Immature natural killer cell (primary cell): ENCODE measurements around the gene SCML1. TPM values are rescaled to one million over a fixed set of nuclear protein-coding genes. Genes with fewer than 3 reads are reported as not detected.
"Not testable (repeated sequence)": the region's sequence is repeated elsewhere in the genome, so short reads cannot be mapped to it uniquely, and the experiment has no call there.

Source experiments
- DNase-seq, 3 donors: peaks; one replicate each; pipeline ENCODE4 v3.0.0; 2022; ENCODE audit warnings: mixed read lengths in 1 of 3
- H3K27ac Mint-ChIP-seq, 6 donors: one replicate each; pipeline ENCODE4 v1.8.0; 2020; ENCODE audit warnings: mixed read lengths in 6 of 6, mild to moderate bottlenecking in 5 of 6, inconsistent platforms in 4 of 6, moderate library complexity in 3 of 6
- H3K27me3 Mint-ChIP-seq, 3 donors: one replicate each; pipeline ENCODE4 v1.8.0; 2020 to 2021; ENCODE audit warnings: low read depth in 3 of 3, mild to moderate bottlenecking in 3 of 3, mixed read lengths in 3 of 3, moderate library complexity in 3 of 3, inconsistent platforms in 1 of 3
- H3K36me3 Mint-ChIP-seq, 3 donors: one replicate each; pipeline ENCODE4 v1.8.0; 2020; ENCODE audit warnings: mixed read lengths in 3 of 3, inconsistent platforms in 2 of 3, mild to moderate bottlenecking in 2 of 3
- H3K4me1 Mint-ChIP-seq, 2 donors: one replicate each; pipeline ENCODE4 v1.8.0; 2020; ENCODE audit warnings: inconsistent platforms in 2 of 2, mild to moderate bottlenecking in 2 of 2, mixed read lengths in 2 of 2, moderate library complexity in 1 of 2
- H3K4me3 Mint-ChIP-seq, 5 donors: one replicate each; pipeline ENCODE4 v1.8.0; 2020; ENCODE audit warnings: mild to moderate bottlenecking in 5 of 5, mixed read lengths in 5 of 5, inconsistent platforms in 3 of 5, moderate library complexity in 3 of 5
- H3K9me3 Mint-ChIP-seq, 6 donors: one replicate each; pipeline ENCODE4 v1.8.0; 2020; ENCODE audit warnings: mild to moderate bottlenecking in 6 of 6, mixed read lengths in 6 of 6, inconsistent platforms in 4 of 6, moderate library complexity in 3 of 6
- polyA plus RNA-seq, 3 donors: library from polyadenylated mRNA; unstranded; fragments of 300-500 nt; fragmentation: Illumina TruSeq; gene quantifications; one replicate each; pipeline ENCODE4 v1.2.3, GENCODE V29; 2021

The SCML1 gene
- polyA plus RNA-seq, 3 donors from 2014 or later, result 1.3 to 2.2 TPM; not detected in 1

DNA sequence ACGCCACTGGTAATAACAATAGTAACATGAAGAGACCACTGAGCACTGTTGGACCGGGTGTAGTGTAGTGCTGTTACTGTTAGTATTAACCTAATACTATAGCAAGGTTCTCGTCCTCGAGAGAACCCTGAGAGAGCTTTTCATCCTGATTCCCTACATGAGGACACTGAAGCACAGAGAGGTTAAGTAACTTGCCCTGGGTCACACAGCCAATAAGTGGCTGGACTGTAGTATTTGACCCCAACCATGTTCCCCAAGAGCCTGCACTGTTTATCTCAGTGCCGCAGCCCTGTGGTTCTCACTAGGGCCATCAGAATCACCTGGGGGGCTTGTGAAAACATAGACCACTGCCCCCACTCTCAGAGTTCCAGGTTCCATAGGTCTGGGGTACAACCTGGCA lies 10.4 kb downstream of the SCML1 start:
- no peaks in the 10 kb centered on the region for H3K36me3 Mint-ChIP-seq
- no peak overlapping the region for H3K4me3 Mint-ChIP-seq
- no peaks in the 10 kb centered on the region for H3K9me3 Mint-ChIP-seq
- H3K27ac Mint-ChIP-seq, result no peak overlapping the region
- DNase-seq, result no peak
- peaks cover 0 to 8% (median 1%) of the 10 kb centered on the region in 3 donors for H3K27me3 Mint-ChIP-seq
- H3K4me1 Mint-ChIP-seq, result no peaks in the 10 kb centered on the region

DNA sequence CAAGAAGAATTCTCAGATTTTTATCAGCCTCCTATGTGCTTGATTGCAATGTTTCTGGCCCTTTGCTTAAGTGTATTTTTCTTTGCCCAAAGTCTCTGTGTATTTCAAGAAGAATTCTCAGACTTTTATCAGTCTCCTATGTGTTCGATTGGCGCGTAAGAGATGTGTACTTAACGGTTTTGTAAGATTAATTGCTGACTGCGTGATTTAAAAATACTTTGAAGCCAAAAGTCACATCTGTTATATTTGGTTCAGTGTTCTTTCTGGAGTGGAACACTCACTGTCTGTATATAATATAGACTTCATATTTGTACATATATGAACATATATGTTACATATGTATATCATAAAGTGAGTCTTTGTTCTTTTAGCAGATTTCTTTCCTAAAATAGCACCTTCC lies 11.4 kb downstream of the SCML1 start:
- no peaks in the 10 kb centered on the region for H3K9me3 Mint-ChIP-seq
- H3K27ac Mint-ChIP-seq, result no peak overlapping the region
- DNase-seq, result no peak
- H3K36me3 Mint-ChIP-seq, result no peaks in the 10 kb centered on the region
- no peak overlapping the region for H3K4me3 Mint-ChIP-seq
- no peaks in the 10 kb centered on the region for H3K4me1 Mint-ChIP-seq
- H3K27me3 Mint-ChIP-seq, result peaks cover 0 to 7% (median 2%) of the 10 kb centered on the region in 3 donors

DNA sequence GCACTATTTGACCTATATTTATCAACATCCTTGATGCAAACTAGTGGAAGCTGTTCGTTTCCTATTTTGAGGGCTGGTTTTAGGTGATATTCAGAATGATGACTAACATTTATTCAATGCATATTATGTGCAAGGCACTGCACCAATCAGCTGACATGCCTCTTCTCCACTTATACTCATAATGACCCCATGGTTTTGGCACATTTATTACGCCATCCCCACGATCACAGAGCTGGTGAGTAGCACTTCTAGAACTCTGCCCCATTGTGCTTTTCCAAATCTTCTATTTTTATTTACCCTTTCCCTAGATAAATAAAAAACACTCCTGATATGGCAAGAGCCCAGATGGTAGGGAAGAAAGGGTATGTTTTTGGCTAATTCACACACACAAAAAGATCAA lies 13.1 kb downstream of the SCML1 start:
- DNase-seq, result no peak
- Mint-ChIP-seq H3K4me1 (no peaks in the 10 kb centered on the region), H3K27me3 (peaks cover 0 to 6% (median 2%) of the 10 kb centered on the region in 3 donors), H3K9me3 (no peaks in the 10 kb centered on the region), H3K36me3 (no peaks in the 10 kb centered on the region), H3K27ac (no peak overlapping the region), H3K4me3 (no peak overlapping the region)

DNA sequence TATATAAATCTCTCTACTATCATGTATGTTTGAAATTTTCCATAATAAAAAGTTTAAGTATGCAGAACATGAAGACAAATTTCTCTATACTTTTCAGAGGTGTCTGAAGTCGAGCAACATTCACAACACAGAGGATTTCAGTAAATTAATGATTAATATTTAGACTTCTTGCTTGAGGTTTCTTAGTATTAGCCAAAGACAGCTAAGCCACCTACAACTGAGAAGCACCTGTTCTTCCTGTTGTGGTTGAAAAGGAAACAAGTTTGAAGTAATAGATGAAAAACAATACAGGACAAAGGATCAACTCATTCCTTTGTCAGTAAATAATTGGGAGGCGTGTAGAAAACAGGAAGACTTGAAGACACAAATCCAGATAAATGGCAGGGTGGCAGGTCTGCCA lies 21.1 kb downstream of the SCML1 start:
- Mint-ChIP-seq H3K36me3 (no peaks in the 10 kb centered on the region), H3K9me3 (no peaks in the 10 kb centered on the region), H3K27ac (no peak overlapping the region), H3K27me3 (peaks cover 0 to 5% (median 5%) of the 10 kb centered on the region in 3 donors), H3K4me1 (no peaks in the 10 kb centered on the region), H3K4me3 (no peak overlapping the region)
- no peak for DNase-seq

DNA sequence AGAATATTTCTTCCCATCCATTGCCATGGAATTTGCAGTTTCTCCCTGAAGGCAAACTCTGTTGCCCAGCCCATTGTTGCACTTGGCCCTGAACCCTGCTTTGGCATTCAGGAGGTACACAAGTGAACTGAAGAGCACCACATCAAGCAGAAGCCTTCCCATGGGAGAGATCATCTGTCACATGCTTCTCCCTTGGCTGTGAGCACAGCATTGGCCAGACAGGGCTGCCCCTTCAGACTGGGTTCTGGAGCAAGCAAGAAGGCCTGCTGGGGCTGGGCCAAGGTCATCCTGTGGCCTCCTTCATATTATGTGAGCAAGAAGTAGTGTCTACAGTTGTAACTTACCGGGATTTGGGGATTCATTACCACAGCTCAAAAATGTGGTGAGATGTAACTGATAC lies 22.7 kb downstream of the SCML1 start:
- no peak for DNase-seq
- no peaks in the 10 kb centered on the region for H3K4me1 Mint-ChIP-seq
- peaks cover 0 to 5% (median 5%) of the 10 kb centered on the region in 3 donors for H3K27me3 Mint-ChIP-seq
- H3K36me3 Mint-ChIP-seq, result no peaks in the 10 kb centered on the region
- H3K9me3 Mint-ChIP-seq, result no peaks in the 10 kb centered on the region
- H3K27ac Mint-ChIP-seq, result no peak overlapping the region
- H3K4me3 Mint-ChIP-seq, result no peak overlapping the region

DNA sequence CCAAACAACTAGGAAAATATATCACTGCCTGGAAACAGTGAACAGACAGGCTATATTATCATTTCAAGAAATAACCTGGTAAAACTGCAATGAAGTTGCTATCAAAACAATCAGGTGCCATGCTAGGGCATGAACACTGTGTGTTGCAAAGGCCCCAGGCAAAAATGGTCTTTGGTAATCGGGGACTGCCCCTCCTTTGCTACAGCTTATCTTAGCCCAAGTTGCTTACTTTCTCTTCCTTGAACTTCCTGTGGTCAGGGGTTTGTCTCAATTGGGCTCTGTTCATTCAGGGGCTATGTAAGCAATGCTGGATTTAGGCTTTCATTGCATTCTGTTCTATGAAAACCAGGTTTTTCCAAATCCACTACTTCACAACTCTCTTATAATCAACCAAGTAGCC lies 30.4 kb downstream of the SCML1 start:
- no peak overlapping the region for H3K27ac Mint-ChIP-seq
- DNase-seq, result no peak
- H3K4me1 Mint-ChIP-seq, result no peaks in the 10 kb centered on the region
- no peaks in the 10 kb centered on the region for H3K36me3 Mint-ChIP-seq
- no peaks in the 10 kb centered on the region for H3K9me3 Mint-ChIP-seq
- no peak overlapping the region for H3K4me3 Mint-ChIP-seq
- no peaks in the 10 kb centered on the region for H3K27me3 Mint-ChIP-seq

DNA sequence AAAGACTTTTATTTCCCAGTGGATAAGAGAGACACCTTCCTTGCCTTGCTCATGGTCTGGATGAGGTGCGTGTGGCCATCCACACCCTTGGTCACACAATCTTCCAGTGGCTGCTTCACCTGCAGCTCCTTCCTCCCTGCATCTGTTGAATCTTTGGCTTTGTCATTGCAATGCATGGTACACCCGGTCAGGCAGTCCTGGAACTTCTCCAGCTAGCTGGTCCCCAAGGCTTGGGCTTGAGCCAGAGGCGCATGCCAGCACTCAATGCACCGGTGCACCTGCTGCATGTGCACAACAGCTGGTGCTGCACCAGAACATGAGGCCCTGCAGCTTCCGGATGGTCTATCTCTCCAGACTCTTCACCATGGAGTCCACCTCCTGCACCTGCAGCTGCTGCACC lies 31.7 kb downstream of the SCML1 start:
- no peaks in the 10 kb centered on the region for H3K36me3 Mint-ChIP-seq
- H3K27ac Mint-ChIP-seq, result no peak overlapping the region
- H3K4me3 Mint-ChIP-seq, result no peak overlapping the region
- no peaks in the 10 kb centered on the region for H3K9me3 Mint-ChIP-seq
- no peaks in the 10 kb centered on the region for H3K4me1 Mint-ChIP-seq
- no peak for DNase-seq
- no peaks in the 10 kb centered on the region for H3K27me3 Mint-ChIP-seq

DNA sequence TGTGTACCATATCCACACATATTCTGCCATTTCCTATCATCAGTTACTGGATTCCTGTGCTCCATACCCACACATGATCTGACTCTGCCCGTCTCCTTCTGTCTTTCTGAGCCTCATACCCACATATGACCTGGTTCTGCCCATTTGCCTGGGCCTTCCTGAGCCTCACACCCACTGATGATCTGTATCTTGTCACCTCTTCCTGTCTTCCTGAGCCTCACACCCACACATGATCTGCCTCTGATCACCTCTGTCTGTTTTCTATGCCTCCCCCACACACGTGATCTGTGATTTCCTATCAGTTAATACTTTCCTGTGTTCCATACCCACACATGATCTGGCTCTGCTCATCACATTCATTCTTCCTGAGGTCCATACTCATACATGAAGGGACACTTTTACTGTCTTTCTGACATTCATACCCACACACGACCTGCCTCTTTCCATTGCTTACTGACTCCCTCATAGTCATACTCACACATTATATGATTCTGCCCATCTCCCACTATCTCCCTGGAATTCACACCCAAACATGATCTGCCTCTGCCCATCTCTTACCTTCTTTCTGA lies 32.5 kb downstream of the SCML1 start:
- H3K9me3 Mint-ChIP-seq, result no peaks in the 10 kb centered on the region
- no peak overlapping the region for H3K27ac Mint-ChIP-seq
- H3K36me3 Mint-ChIP-seq, result no peaks in the 10 kb centered on the region
- H3K4me1 Mint-ChIP-seq, result no peaks in the 10 kb centered on the region
- no peaks in the 10 kb centered on the region for H3K27me3 Mint-ChIP-seq
- no peak overlapping the region for H3K4me3 Mint-ChIP-seq
- DNase-seq, result no peak

DNA sequence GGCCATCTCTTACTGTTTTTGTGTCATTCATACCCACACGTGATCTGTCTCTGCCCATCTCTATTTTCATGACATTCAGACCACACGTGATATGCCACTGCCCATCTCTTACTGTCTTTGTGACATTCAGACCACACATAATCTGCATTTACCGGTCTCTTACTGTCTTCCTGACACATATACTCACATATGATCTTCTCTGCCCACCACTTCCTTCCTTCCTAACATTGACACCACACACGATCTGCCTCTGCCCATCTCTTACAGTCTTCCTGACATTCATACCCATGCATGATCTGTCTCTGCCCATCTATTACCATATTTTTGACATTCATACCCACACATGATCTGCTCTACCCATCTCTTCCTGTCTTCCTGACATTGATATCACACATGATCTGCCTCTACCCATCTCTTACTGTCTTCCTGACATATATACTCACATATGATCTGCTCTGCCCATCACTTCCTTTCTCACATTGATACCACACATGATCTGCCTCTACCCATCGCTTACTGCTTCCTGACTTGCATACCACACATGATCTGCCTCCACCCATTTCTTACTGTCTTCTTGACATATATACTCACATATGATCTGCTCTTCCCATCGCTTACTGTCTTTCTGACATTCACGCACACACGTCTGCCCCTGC lies 36.1 kb downstream of the SCML1 start:
- H3K4me3 Mint-ChIP-seq, result no peak overlapping the region
- no peak overlapping the region for H3K27ac Mint-ChIP-seq
- H3K4me1 Mint-ChIP-seq, result no peaks in the 10 kb centered on the region

DNA sequence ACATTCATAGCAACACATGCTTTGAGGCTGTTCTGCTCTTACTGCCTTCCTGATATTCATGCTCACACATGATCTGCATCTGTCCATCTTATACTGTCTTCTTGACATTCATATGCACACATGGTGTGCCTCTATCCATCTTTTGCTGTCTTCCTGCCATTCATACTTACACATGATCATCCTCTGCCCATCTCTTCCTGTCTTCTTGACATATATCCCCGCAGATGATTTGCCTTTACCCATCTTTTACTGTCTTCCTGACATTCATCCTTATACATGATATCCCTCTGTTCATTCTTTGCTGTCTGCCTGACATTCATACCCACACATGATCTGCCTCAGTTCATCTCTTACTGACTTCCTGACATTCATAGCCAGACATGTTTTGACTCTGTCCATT lies 36.8 kb downstream of the SCML1 start:
- no peaks in the 10 kb centered on the region for H3K36me3 Mint-ChIP-seq
- no peak overlapping the region for H3K27ac Mint-ChIP-seq
- no peak overlapping the region for H3K4me3 Mint-ChIP-seq
- H3K9me3 Mint-ChIP-seq, result no peaks in the 10 kb centered on the region
- no peaks in the 10 kb centered on the region for H3K4me1 Mint-ChIP-seq
- no peak for DNase-seq
- H3K27me3 Mint-ChIP-seq, result peaks cover 0 to 2% (median 0%) of the 10 kb centered on the region in 3 donors

More for the DNA sequence above, 36.1 kb downstream of the SCML1 start:
- H3K27me3 Mint-ChIP-seq, result peaks cover 0 to 2% (median 0%) of the 10 kb centered on the region in 3 donors
- no peaks in the 10 kb centered on the region for H3K9me3 Mint-ChIP-seq
- no peak for DNase-seq
- H3K36me3 Mint-ChIP-seq, result no peaks in the 10 kb centered on the region

DNA sequence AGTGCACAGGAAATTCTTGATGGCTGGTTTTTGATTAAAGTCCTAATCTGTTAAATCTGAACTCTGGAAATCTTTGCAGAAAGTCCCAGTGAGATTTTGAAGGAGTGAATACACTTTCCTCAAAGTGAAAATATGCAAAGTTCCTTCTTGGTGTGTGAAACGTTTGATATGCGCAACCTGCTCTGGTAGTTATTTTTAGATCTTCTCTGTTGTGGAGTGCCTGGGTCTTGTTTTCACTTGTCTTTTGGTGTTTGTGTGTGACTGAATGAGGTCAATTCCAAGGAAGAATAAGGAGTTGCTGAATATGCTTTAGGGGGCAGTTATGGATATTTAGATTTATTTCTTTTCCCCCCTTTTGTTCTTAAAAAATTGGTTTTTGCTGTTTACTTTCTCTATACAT lies 41.7 kb downstream of the SCML1 start:
- Mint-ChIP-seq H3K4me3 (no peak overlapping the region), H3K27me3 (peaks cover 0 to 2% (median 0%) of the 10 kb centered on the region in 3 donors), H3K4me1 (no peaks in the 10 kb centered on the region), H3K27ac (no peak overlapping the region), H3K9me3 (peaks cover 0 to 2% (median 0%) of the 10 kb centered on the region in 6 donors), H3K36me3 (no peaks in the 10 kb centered on the region)
- DNase-seq, result no peak

DNA sequence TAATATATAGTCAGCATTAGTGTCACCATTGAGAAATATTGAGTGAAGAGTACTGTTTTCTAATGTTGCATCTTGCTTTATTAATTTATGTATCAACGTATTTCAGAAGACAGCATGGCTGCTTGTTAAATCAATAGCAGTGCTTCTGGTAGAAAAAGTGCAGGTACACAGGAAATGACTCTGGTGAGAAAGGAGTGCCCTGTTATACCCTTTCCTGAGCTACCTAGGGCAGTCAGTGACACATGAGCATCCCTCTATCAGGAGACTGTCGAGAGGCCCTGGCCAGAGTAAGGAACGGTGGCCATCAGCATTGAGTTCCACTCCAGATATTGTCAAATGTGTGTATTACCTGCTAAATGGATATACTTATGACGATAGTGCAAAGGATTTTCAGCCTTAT lies 42.1 kb downstream of the SCML1 start:
- Mint-ChIP-seq H3K36me3 (no peaks in the 10 kb centered on the region), H3K4me3 (no peak overlapping the region), H3K4me1 (no peaks in the 10 kb centered on the region), H3K9me3 (peaks cover 0 to 2% (median 0%) of the 10 kb centered on the region in 6 donors), H3K27ac (no peak overlapping the region), H3K27me3 (peaks cover 0 to 2% (median 0%) of the 10 kb centered on the region in 3 donors)
- DNase-seq, result no peak

DNA sequence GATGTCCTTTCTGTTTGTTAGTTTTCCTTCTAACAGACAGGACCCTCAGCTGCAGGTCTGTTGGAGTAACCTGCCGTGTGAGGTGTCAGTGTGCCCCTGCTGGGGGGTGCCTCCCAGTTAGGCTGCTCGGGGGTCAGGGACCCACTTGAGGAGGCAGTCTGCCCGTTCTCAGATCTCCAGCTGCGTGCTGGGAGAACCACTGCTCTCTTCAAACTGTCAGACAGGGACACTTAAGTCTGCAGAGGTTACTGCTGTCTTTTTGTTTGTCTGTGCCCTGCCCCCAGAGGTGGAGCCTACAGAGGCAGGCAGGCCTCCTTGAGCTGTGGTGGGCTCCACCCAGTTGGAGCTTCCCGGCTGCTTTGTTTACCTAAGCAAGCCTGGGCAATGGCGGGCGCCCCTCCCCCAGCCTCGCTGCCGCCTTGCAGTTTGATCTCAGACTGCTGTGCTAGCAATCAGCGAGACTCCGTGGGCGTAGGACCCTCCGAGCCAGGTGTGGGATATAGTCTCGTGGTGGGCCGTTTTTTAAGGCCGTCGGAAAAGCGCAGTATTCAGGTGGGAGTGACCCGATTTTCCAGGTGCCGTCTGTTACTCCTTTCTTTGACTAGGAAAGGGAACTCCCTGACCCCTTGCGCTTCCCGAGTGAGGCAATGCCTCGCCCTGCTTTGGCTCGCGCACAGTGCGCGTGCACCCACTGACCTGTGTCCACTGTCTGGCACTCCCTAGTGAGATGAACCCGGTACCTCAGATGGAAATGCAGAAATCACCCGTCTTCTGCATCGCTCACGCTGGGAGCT lies 49.5 kb downstream of the SCML1 start:
- H3K36me3 Mint-ChIP-seq, H3K4me3 Mint-ChIP-seq, H3K9me3 Mint-ChIP-seq, H3K4me1 Mint-ChIP-seq, DNase-seq, H3K27ac Mint-ChIP-seq: not testable (repeated sequence)
- H3K27me3 Mint-ChIP-seq, result peaks cover 3 to 13% (median 3%) of the 10 kb centered on the region in 3 donors

DNA sequence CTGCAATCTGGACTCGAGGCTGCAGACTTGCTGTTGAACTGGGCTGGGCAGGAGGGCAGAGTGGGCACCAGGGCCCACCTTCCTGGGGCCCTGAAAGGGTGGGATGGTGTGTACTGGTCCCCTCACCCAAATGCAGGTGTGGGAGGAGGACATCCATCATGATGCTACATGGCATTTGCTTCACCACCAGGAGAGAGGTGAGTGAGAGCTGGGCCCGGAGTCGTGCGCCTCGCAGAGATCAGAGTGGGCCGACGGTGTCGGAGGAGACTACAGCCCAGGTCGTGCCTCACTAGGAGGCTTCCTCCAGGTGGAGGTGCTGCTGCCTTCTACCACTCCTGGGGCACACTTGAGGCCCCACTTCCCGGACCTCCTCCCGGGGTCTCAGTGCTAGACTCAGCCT lies 50.3 kb downstream of the SCML1 start:
- H3K4me3 Mint-ChIP-seq, result no peak overlapping the region
- H3K4me1 Mint-ChIP-seq, result no peaks in the 10 kb centered on the region

More for the DNA sequence above, 50.3 kb downstream of the SCML1 start:
- Mint-ChIP-seq H3K27me3 (peaks cover 3 to 13% (median 3%) of the 10 kb centered on the region in 3 donors), H3K36me3 (no peaks in the 10 kb centered on the region), H3K27ac (no peak overlapping the region), H3K9me3 (peaks cover 0 to 2% (median 0%) of the 10 kb centered on the region in 6 donors)
- DNase-seq, result no peak
